ENCODE results near the gene PRKCE. TPM values are rescaled to one million over a fixed set of nuclear protein-coding genes. Genes with fewer than 3 reads are reported as not detected.

Gene PRKCE
- total RNA-seq, 2 donors from 2014 or later, result 7.3 to 20.8 TPM

DNA sequence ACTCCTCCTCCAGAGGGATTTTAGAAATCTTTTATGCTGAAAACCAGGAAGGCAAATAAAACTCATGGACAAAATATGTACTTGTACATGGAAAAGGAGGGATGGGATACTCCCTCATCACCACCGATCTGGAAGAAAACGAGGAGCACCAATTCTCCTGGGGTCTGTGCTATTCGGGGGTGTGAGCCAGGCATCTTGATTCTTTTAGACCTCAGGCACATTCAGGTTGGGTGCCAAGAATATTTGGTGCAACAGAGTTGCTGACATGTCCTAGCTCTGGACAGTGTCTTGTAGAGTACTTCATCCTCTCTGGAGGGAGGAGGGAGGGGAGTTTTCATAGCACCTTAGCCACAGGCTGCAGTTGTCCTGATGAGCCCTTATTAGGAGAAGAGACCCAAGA lies 163.0 kb downstream of the PRKCE start:
- H3K9me3 ChIP-seq, result no peaks in the 10 kb centered on the region
- no peak overlapping the region for H3K27ac ChIP-seq
- peaks cover 31% of the 10 kb centered on the region for H3K4me1 ChIP-seq
- no peak for ATAC-seq
- WGBS, 2 donors, result 75 to 80% methylated on average over 3 of the region's 3 CpGs
- H3K36me3 ChIP-seq (replicated peaks in 1 of 2; ENCODE audit: insufficient read depth in 1 of 2, low read depth in 2 of 2), result no peaks in the 10 kb centered on the region
- TF ChIP-seq, protein P1, sequence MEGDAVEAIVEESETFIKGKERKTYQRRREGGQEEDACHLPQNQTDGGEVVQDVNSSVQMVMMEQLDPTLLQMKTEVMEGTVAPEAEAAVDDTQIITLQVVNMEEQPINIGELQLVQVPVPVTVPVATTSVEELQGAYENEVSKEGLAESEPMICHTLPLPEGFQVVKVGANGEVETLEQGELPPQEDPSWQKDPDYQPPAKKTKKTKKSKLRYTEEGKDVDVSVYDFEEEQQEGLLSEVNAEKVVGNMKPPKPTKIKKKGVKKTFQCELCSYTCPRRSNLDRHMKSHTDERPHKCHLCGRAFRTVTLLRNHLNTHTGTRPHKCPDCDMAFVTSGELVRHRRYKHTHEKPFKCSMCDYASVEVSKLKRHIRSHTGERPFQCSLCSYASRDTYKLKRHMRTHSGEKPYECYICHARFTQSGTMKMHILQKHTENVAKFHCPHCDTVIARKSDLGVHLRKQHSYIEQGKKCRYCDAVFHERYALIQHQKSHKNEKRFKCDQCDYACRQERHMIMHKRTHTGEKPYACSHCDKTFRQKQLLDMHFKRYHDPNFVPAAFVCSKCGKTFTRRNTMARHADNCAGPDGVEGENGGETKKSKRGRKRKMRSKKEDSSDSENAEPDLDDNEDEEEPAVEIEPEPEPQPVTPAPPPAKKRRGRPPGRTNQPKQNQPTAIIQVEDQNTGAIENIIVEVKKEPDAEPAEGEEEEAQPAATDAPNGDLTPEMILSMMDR (IDR thresholded peaks at IDR 0.05), result no peak
- TF ChIP-seq POLR2A (IDR thresholded peaks at IDR 0.05), result no peak
- intact Hi-C loops (cut with DNase I), result no loop called here
- H3K27me3 ChIP-seq, result no peaks in the 10 kb centered on the region
- DNase-seq, result peak in 1 of 4 donors; percentile 26
- no peak overlapping the region for H3K4me3 ChIP-seq

DNA sequence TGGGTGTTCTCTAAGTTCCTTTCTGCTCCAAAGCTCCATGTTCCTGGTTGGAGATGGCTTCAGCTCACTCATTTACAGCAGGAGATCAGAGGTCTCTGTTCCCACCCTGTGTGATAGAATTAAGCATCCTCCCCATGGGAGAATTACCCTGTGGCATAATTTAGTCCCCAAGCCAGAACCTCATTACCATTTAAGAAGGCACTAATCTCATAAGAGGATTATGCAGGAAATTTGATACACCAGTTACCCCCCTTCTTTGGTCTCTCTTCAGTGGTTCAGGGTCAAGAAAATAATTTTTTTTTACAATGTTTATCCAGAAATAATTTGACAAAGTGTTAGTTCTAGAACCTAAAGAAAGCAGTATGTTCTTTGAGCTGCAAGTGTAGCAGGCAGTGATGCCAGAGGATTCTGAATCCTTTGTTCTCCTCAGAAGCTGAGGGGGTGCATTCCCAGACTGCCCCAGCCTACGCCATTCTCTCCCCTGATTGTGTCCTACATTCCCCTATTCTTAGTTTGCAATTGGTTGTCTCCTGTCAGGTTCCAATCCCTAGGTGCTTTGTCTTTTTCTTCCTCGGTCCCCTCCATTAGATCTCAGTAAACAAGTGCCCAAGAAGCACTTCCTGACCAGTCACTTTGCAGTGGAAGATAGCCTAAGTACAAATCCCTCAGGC lies 163.6 kb downstream of the PRKCE start:
- TF ChIP-seq, protein P1 (IDR thresholded peaks at IDR 0.05), result no peak
- TF ChIP-seq POLR2A (IDR thresholded peaks at IDR 0.05), result no peak
- Histone ChIP-seq H3K9me3 (no peaks in the 10 kb centered on the region), H3K4me3 (no peak overlapping the region), H3K27me3 (no peaks in the 10 kb centered on the region), H3K27ac (no peak overlapping the region), H3K4me1 (peaks cover 31% of the 10 kb centered on the region), H3K36me3 (replicated peaks in 1 of 2; ENCODE audit: insufficient read depth in 1 of 2, low read depth in 2 of 2) (no peaks in the 10 kb centered on the region)
- DNase-seq, result no peak
- 75 to 91% methylated on average over 2 of the region's 2 CpGs for WGBS, 2 donors
- intact Hi-C loops (cut with DNase I), result no loop called here
- ATAC-seq, result no peak

DNA sequence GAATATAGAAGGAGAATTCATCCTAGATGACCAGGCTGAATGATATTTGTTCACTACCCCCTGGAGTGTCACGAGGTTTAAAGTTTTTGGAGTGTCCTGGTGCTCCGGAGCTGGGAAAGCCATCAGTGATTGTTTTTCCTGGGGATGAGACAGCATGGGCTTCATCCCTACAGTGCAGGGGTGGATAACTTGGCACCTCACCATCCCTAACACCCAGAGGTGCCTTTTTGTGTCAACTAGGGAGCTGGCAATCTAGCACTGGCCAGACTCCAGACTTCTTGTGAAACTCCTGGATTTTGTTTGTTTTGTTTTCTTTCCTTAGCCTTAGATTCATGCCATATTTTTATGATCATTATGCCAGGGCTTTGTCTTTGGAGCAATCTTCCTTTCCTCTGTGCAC lies 164.8 kb downstream of the PRKCE start:
- Histone ChIP-seq H3K4me3 (no peak overlapping the region), H3K27me3 (no peaks in the 10 kb centered on the region), H3K9me3 (no peaks in the 10 kb centered on the region), H3K27ac (peak overlapping the region in 3 of 4 donors; percentile 13 to 64 (median 53)), H3K36me3 (replicated peaks in 1 of 2; ENCODE audit: insufficient read depth in 1 of 2, low read depth in 2 of 2) (no peaks in the 10 kb centered on the region), H3K4me1 (peaks cover 42% of the 10 kb centered on the region)
- TF ChIP-seq, protein P1 (IDR thresholded peaks at IDR 0.05), result no peak
- no peak for TF ChIP-seq POLR2A (IDR thresholded peaks at IDR 0.05)
- intact Hi-C loops (cut with DNase I), result no loop called here
- ATAC-seq (peak; percentile 69), DNase-seq (peak; percentile 38 to 69 (median 63))
- 47 to 55% methylated on average over 2 of the region's 2 CpGs for WGBS, 2 donors

DNA sequence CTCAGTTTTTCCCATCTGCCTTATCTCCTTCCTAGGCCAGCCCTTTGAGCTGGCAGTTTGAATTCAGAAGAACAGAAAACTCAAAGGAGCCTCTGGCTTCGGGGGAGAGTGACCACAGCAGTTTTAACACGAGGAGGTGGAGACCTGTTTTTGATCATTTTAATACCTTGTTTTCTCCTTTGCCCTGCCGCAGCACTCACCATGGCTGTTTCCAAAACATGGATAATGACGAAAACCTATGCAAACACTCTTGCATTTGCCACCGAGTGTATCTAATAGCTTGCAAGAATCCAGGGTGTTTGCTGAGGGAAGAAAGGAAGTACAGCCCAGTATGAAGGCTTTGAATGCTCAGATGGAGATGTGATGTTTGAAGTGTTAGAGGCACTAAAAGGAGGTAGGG lies 167.1 kb downstream of the PRKCE start:
- ATAC-seq, result no peak
- intact Hi-C loops (cut with DNase I), result no loop called here

More for the DNA sequence above, 167.1 kb downstream of the PRKCE start:
- Histone ChIP-seq H3K27ac (no peak overlapping the region), H3K27me3 (no peaks in the 10 kb centered on the region), H3K36me3 (replicated peaks in 1 of 2; ENCODE audit: insufficient read depth in 1 of 2, low read depth in 2 of 2) (no peaks in the 10 kb centered on the region), H3K4me3 (no peak overlapping the region), H3K4me1 (peaks cover 66% of the 10 kb centered on the region), H3K9me3 (no peaks in the 10 kb centered on the region)
- no peak for DNase-seq
- TF ChIP-seq, protein P1 (IDR thresholded peaks at IDR 0.05), result no peak
- no peak for TF ChIP-seq POLR2A (IDR thresholded peaks at IDR 0.05)
- WGBS, 2 donors, result 65 to 87% methylated on average over 5 of the region's 5 CpGs

Measured in body of pancreas (tissue), 4 donors.